ENCODE measurements around the gene ADTRP. TPM values are rescaled to one million over a fixed set of nuclear protein-coding genes. Genes with fewer than 3 reads are reported as not detected.

ADTRP gene
- total RNA-seq, 4 donors from 2014 or later: not detected

GRCh38 chr6:11729076-11729475 is 49.5 kb downstream of the ADTRP start:
- TF ChIP-seq, protein P1, sequence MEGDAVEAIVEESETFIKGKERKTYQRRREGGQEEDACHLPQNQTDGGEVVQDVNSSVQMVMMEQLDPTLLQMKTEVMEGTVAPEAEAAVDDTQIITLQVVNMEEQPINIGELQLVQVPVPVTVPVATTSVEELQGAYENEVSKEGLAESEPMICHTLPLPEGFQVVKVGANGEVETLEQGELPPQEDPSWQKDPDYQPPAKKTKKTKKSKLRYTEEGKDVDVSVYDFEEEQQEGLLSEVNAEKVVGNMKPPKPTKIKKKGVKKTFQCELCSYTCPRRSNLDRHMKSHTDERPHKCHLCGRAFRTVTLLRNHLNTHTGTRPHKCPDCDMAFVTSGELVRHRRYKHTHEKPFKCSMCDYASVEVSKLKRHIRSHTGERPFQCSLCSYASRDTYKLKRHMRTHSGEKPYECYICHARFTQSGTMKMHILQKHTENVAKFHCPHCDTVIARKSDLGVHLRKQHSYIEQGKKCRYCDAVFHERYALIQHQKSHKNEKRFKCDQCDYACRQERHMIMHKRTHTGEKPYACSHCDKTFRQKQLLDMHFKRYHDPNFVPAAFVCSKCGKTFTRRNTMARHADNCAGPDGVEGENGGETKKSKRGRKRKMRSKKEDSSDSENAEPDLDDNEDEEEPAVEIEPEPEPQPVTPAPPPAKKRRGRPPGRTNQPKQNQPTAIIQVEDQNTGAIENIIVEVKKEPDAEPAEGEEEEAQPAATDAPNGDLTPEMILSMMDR (IDR thresholded peaks at IDR 0.05): no peak
- no peak for TF ChIP-seq POLR2A (IDR thresholded peaks at IDR 0.05)
- no peaks in the 10 kb centered on the region for H3K36me3 ChIP-seq
- intact Hi-C loops (cut with DNase I; ENCODE audit: low total_unique reads): no loop called here
- no peaks in the 10 kb centered on the region for H3K27me3 ChIP-seq
- no peak for DNase-seq
- H3K4me1 ChIP-seq: no peaks in the 10 kb centered on the region
- H3K9me3 ChIP-seq: no peaks in the 10 kb centered on the region
- no peak overlapping the region for H3K4me3 ChIP-seq
- no peak overlapping the region for H3K27ac ChIP-seq

GRCh38 chr6:11727998-11728961 is 50.3 kb downstream of the ADTRP start:
- no peak overlapping the region for H3K4me3 ChIP-seq
- H3K27ac ChIP-seq: no peak overlapping the region
- TF ChIP-seq POLR2A (IDR thresholded peaks at IDR 0.05): no peak
- TF ChIP-seq, protein P1 (IDR thresholded peaks at IDR 0.05): no peak
- no peaks in the 10 kb centered on the region for H3K27me3 ChIP-seq
- intact Hi-C loops (cut with DNase I; ENCODE audit: low total_unique reads): no loop called here
- DNase-seq: no peak
- no peaks in the 10 kb centered on the region for H3K4me1 ChIP-seq
- H3K36me3 ChIP-seq: no peaks in the 10 kb centered on the region
- no peaks in the 10 kb centered on the region for H3K9me3 ChIP-seq

DNA sequence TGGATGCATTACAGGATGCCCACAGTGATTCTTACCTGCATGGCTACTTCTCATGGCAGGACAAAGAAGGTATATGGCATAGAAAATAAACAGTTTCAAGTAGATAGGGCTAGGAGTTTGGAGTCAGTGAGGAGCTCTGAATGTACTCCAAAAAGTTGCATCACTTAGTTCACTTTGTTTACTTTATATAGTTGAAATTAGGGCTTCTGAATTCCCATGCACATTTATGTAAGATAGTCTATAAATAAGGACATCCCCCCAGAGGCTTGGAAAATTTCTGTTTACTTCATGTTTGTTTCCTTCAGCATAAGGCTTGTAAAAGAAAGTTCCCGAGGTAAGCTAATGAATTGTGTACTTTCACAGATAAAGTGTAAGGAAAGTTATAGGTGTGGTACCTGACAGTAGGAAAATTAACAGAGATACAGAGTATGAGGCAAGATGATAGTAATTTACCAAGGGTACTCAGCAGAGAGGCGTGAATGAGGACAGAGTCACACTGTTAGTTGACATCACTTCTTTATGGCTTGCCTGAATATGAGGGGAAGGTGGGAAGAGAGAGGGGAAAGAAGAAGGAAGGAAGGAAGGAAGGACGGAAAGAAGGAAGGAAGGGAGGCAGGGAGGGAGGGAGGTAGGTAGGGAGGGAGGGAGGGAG is 51.1 kb downstream of the ADTRP start:
- Histone ChIP-seq H3K4me1 (no peaks in the 10 kb centered on the region), H3K9me3 (no peaks in the 10 kb centered on the region), H3K36me3 (no peaks in the 10 kb centered on the region), H3K27ac (no peak overlapping the region), H3K4me3 (no peak overlapping the region), H3K27me3 (no peaks in the 10 kb centered on the region)
- no peak for DNase-seq
- intact Hi-C loops (cut with DNase I; ENCODE audit: low total_unique reads): no loop called here
- TF ChIP-seq, protein P1 (IDR thresholded peaks at IDR 0.05): no peak
- no peak for TF ChIP-seq POLR2A (IDR thresholded peaks at IDR 0.05)

GRCh38 chr6:11724286-11724685 is 54.3 kb downstream of the ADTRP start:
- Histone ChIP-seq H3K4me1 (no peaks in the 10 kb centered on the region), H3K36me3 (no peaks in the 10 kb centered on the region), H3K4me3 (no peak overlapping the region), H3K27me3 (no peaks in the 10 kb centered on the region), H3K9me3 (no peaks in the 10 kb centered on the region), H3K27ac (no peak overlapping the region)
- TF ChIP-seq, protein P1 (IDR thresholded peaks at IDR 0.05): no peak
- intact Hi-C loops (cut with DNase I; ENCODE audit: low total_unique reads): no loop called here
- DNase-seq: no peak

All from uterus (tissue), 4 donors.